HG02610 (cell line): ENCODE measurements around the gene CUX1.
"Not testable (repeated sequence)": the region's sequence is repeated elsewhere in the genome, so short reads cannot be mapped to it uniquely, and the experiment has no call there.

Experiments
- ATAC-seq: cut with Tn5 transposase; IDR thresholded peaks from one replicate; pipeline ENCODE4 v1.9.1; 2021; ENCODE audit warnings: mild to moderate bottlenecking, moderate library complexity; ENCODE audit not compliant: unreplicated experiment

The CUX1 gene

GRCh38 chr7:101869026-101869900, 51.8 kb downstream of the CUX1 start:
- ATAC-seq, result no peak

GRCh38 chr7:101869901-101870290, 52.5 kb downstream of the CUX1 start:
- no peak for ATAC-seq

GRCh38 chr7:101870361-101871062, 53.1 kb downstream of the CUX1 start:
- ATAC-seq, result no peak

GRCh38 chr7:101871351-101871750, 53.9 kb downstream of the CUX1 start:
- ATAC-seq, result no peak

GRCh38 chr7:101874028-101874427, 56.6 kb downstream of the CUX1 start:
- ATAC-seq, result no peak

GRCh38 chr7:101875283-101875846, 57.9 kb downstream of the CUX1 start:
- no peak for ATAC-seq

- ATAC-seq, result no peak
Measured at GRCh38 chr7:101877882-101878591, 60.6 kb downstream of the CUX1 start.

GRCh38 chr7:101878938-101879337, 61.5 kb downstream of the CUX1 start:
- no peak for ATAC-seq

- ATAC-seq, result no peak
Measured at GRCh38 chr7:101879565-101879964, 62.1 kb downstream of the CUX1 start.

GRCh38 chr7:101880282-101881054, 63.0 kb downstream of the CUX1 start:
- ATAC-seq, result no peak

- no peak for ATAC-seq
Measured at GRCh38 chr7:101882005-101882421, 64.6 kb downstream of the CUX1 start.

GRCh38 chr7:101882595-101883564, 65.5 kb downstream of the CUX1 start:
- ATAC-seq, result no peak

GRCh38 chr7:101884671-101885596, 67.5 kb downstream of the CUX1 start:
- ATAC-seq, result peak; percentile 82

- ATAC-seq, result peak; percentile 11
Measured at GRCh38 chr7:101885597-101885955, 68.2 kb downstream of the CUX1 start.

- not testable (repeated sequence) for ATAC-seq
Measured at GRCh38 chr7:101887352-101887751, 69.9 kb downstream of the CUX1 start.

- ATAC-seq, result not testable (repeated sequence)
Measured at GRCh38 chr7:101888564-101888963, 71.1 kb downstream of the CUX1 start.

GRCh38 chr7:101890749-101891523, 73.5 kb downstream of the CUX1 start:
- no peak for ATAC-seq
